Measurements from ENCODE around the gene NIN. TPM values are rescaled to one million over a fixed set of nuclear protein-coding genes. Genes with fewer than 3 reads are reported as not detected.

NIN gene
- total RNA-seq = 15.8 and 21.7 TPM in 2 replicates

GRCh38 chr14:50830932-50831725, at the start of gene NIN:
Gene NIN, minus strand, starts transcription at chr14:50831162. Its CDS starts 9,106 bp downstream, at chr14:50822056.

GRCh38 chr14:50871914-50872732, 41.2 kb upstream of the NIN start, which contains the start of gene ABHD12B:
Gene ABHD12B, plus strand, starts transcription at chr14:50872053. Its CDS starts 122 bp downstream, at chr14:50872175.

Other genes starting within 250 kb of the NIN start
- 19.9 and 20.5 TPM in 2 replicates for gene SAV1, start 162.9 kb downstream of the NIN start, total RNA-seq
- gene ABHD12B, start 40.9 kb upstream of the NIN start, total RNA-seq = under 0.01 TPM in 1 of 2 replicates, not detected in the other
- gene PYGL, start 113.3 kb upstream of the NIN start, total RNA-seq = 64.1 and 65.9 TPM in 2 replicates

All from bronchus fibroblast of lung (primary cell).